Keratinocyte (primary cell): ENCODE results near the gene NOM1.

ENCODE experiments used
- EZH2 ChIP-seq: IDR thresholded peaks from one replicate; pipeline ENCODE4 v1.6.1; 2012; ENCODE audit warnings: inconsistent platforms, mild to moderate bottlenecking, low read length, moderate library complexity
- TF ChIP-seq, protein P1 (sequence below), 3 experiments: IDR thresholded peaks in 1 of 3; conservative IDR thresholded peaks in 1 of 3; optimal IDR thresholded peaks in 1 of 3; 2 replicates in 2 of 3; 3 replicates in 1 of 3; pipeline versions ENCODE3 to v1.5.1; 2011; ENCODE audit warnings: low read length in 3 of 3, mild to moderate bottlenecking in 3 of 3, moderate library complexity in 2 of 3, control low read depth in 1 of 3, inconsistent platforms in 1 of 3; ENCODE audit not compliant: insufficient read depth in 2 of 3; ENCODE audit errors: extremely low read depth in 1 of 3

DNA sequence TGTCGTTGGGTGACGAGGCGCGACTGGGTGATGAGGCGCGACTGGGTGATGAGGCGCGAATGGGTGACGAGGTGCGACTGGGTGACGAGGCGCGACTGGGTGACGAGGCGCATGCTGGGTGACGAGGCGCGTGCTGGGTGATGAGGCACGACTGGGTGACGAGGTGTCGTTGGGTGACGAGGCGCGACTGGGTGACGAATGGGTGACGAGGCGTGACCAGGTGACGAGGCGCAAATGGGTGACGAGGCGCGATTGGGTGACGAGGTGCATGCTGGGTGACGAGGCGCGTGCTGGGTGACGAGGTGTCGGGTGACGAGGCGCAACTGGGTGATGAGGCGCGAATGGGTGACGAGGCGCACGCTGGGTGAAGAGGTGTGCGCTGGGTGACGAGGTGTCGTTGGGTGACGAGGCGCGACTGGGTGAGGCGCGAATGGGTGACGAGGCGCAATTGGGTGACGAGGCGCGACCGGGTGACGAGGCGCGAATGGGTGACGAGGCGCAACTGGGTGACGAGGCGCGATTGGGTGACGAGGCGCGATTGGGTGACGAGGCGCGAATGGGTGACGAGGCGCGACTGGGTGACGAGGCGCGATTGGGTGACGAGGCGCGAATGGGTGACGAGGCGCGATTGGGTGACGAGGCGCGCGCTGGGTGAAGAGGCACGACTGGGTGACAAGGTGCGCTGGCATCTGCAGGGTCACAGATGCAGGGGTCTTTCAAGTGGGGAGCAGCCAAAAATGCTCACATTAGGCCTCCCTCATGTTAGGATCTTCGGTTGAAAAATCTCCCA, 7.9 kb upstream of the NOM1 start:
- TF ChIP-seq, protein P1, sequence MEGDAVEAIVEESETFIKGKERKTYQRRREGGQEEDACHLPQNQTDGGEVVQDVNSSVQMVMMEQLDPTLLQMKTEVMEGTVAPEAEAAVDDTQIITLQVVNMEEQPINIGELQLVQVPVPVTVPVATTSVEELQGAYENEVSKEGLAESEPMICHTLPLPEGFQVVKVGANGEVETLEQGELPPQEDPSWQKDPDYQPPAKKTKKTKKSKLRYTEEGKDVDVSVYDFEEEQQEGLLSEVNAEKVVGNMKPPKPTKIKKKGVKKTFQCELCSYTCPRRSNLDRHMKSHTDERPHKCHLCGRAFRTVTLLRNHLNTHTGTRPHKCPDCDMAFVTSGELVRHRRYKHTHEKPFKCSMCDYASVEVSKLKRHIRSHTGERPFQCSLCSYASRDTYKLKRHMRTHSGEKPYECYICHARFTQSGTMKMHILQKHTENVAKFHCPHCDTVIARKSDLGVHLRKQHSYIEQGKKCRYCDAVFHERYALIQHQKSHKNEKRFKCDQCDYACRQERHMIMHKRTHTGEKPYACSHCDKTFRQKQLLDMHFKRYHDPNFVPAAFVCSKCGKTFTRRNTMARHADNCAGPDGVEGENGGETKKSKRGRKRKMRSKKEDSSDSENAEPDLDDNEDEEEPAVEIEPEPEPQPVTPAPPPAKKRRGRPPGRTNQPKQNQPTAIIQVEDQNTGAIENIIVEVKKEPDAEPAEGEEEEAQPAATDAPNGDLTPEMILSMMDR (optimal IDR thresholded peaks at IDR 0.05 in 1 of 3, IDR thresholded peaks at IDR 0.05 in 1 of 3, conservative IDR thresholded peaks at IDR 0.05 in 1 of 3; ENCODE audit: extremely low read depth in 1 of 3, insufficient read depth in 2 of 3, low read length in 3 of 3), result no peak
- no peak for TF ChIP-seq EZH2
